GM23338 (cell line): ENCODE measurements around the gene ZNF260. TPM values are rescaled to one million over a fixed set of nuclear protein-coding genes. Genes with fewer than 3 reads are reported as not detected.

Source experiments
- ATAC-seq: fragments of 200-7000 bp; cut with Tn5 transposase; 3 replicates; pipeline ENCODE4 v1.9.1; 2020
- DNase-seq: peaks from one replicate; pipeline ENCODE4 v3.0.0-alpha.2; 2015; ENCODE audit warnings: low spot score
- H2AFZ ChIP-seq: fragments of 200-600 bp; sonication (generic); 2 replicates; pipeline ENCODE4 v1.8.0; 2016; ENCODE audit warnings: antibody characterized with exemption, mild to moderate bottlenecking, moderate library complexity
- H3F3A ChIP-seq: fragments of 200-600 bp; sonication (generic); replicated peaks from 2 replicates; pipeline ENCODE4 v1.8.0; 2017; ENCODE audit warnings: antibody characterized with exemption, mixed run types, low read depth
- H3K27ac ChIP-seq: fragments of 200-600 bp; sonication (generic); 2 replicates; pipeline ENCODE4 v1.6.1; 2016; ENCODE audit warnings: low read depth
- H3K27me3 ChIP-seq: fragments of 200-600 bp; sonication (generic); 2 replicates; pipeline ENCODE4 v1.8.0; 2016; ENCODE audit warnings: mild to moderate bottlenecking, mixed run types, moderate library complexity; ENCODE audit not compliant: insufficient read depth
- H3K36me3 ChIP-seq: fragments of 200-600 bp; sonication (generic); 2 replicates; pipeline ENCODE4 v1.8.0; 2016; ENCODE audit warnings: mild to moderate bottlenecking; ENCODE audit not compliant: insufficient read depth
- H3K4me1 ChIP-seq: fragments of 200-600 bp; sonication (generic); 2 replicates; pipeline ENCODE4 v1.8.0; 2016; ENCODE audit warnings: mild to moderate bottlenecking, moderate library complexity; ENCODE audit not compliant: insufficient read depth
- H3K4me2 ChIP-seq: fragments of 200-600 bp; sonication (generic); 2 replicates; pipeline ENCODE4 v1.7.1; 2017; ENCODE audit warnings: mixed run types
- H3K4me3 ChIP-seq: fragments of 200-600 bp; sonication (generic); 2 replicates; pipeline ENCODE4 v1.6.1; 2016; ENCODE audit warnings: mixed run types
- H3K79me2 ChIP-seq: fragments of 200-600 bp; sonication (generic); replicated peaks from 2 replicates; pipeline ENCODE4 v1.8.0; 2017; ENCODE audit warnings: mild to moderate bottlenecking; ENCODE audit not compliant: insufficient read depth
- H3K9me2 ChIP-seq: fragments of 200-600 bp; sonication (generic); 2 replicates; pipeline ENCODE4 v1.8.0; 2017; ENCODE audit not compliant: insufficient read depth
- H4K20me1 ChIP-seq: fragments of 200-600 bp; sonication (generic); replicated peaks from 2 replicates; pipeline ENCODE4 v1.8.0; 2017; ENCODE audit warnings: mild to moderate bottlenecking; ENCODE audit not compliant: insufficient read depth
- H3K27ac Mint-ChIP-seq: 2 replicates; pipeline ENCODE4 v1.8.0; 2020; ENCODE audit warnings: inconsistent platforms, mild to moderate bottlenecking, moderate library complexity, mixed read lengths
- H3K27me3 Mint-ChIP-seq: 3 replicates; pipeline ENCODE4 v1.8.0; 2022; ENCODE audit warnings: low read depth, mild to moderate bottlenecking, moderate library complexity, mixed read lengths, inconsistent platforms; ENCODE audit not compliant: insufficient read depth, poor library complexity
- H3K36me3 Mint-ChIP-seq: 3 replicates; pipeline ENCODE4 v1.8.0; 2021; ENCODE audit warnings: low read depth, mild to moderate bottlenecking, inconsistent platforms, moderate library complexity, mixed read lengths
- H3K4me1 Mint-ChIP-seq: 3 replicates; pipeline ENCODE4 v1.8.0; 2020; ENCODE audit warnings: mild to moderate bottlenecking, inconsistent platforms, mixed read lengths
- H3K4me3 Mint-ChIP-seq: 3 replicates; pipeline ENCODE4 v1.8.0; 2021; ENCODE audit warnings: moderate library complexity, mild to moderate bottlenecking, inconsistent platforms, mixed read lengths
- H3K9me3 Mint-ChIP-seq: 3 replicates; pipeline ENCODE4 v1.8.0; 2020; ENCODE audit warnings: moderate library complexity, mild to moderate bottlenecking, inconsistent platforms, mixed read lengths
- CREB1 ChIP-seq: fragments of 250-450 bp; sonication (Bioruptor Pico); IDR thresholded peaks from 2 replicates; pipeline ENCODE4 v1.5.0; 2020; ENCODE audit warnings: low read depth, mild to moderate bottlenecking, moderate library complexity
- CTCF ChIP-seq, 2 experiments: fragments of 200-600 bp in 1 of 2; sonication (generic) in 1 of 2; conservative IDR thresholded peaks; 2 replicates each; pipeline versions ENCODE4 v1.5.1 to v1.6.1; 2016 to 2017; ENCODE audit warnings: antibody characterized with exemption in 2 of 2, low read depth in 2 of 2, mild to moderate bottlenecking in 2 of 2, moderate library complexity in 1 of 2
- ETS1 ChIP-seq: IDR thresholded peaks from 2 replicates; pipeline ENCODE4 v1.6.1; 2016; ENCODE audit warnings: antibody characterized with exemption
- EZH2 ChIP-seq: fragments of 200-600 bp; sonication (generic); IDR thresholded peaks from one replicate; pipeline ENCODE4 v1.8.0; 2017; ENCODE audit warnings: antibody characterized with exemption, mild to moderate bottlenecking, low read depth; ENCODE audit not compliant: unreplicated experiment
- EZH2phosphoT487 ChIP-seq: fragments of 200-600 bp; sonication (generic); IDR thresholded peaks from one replicate; pipeline ENCODE4 v1.8.1; 2018; ENCODE audit warnings: antibody characterized with exemption; ENCODE audit not compliant: unreplicated experiment
- JUNB ChIP-seq: IDR thresholded peaks from one replicate; pipeline ENCODE4 v1.6.1; 2016; ENCODE audit warnings: antibody characterized with exemption; ENCODE audit not compliant: unreplicated experiment
- NANOG ChIP-seq: IDR thresholded peaks from 2 replicates; pipeline ENCODE4 v1.6.1; 2016; ENCODE audit warnings: antibody characterized with exemption, borderline replicate concordance
- POLR2AphosphoS5 ChIP-seq: IDR thresholded peaks from 2 replicates; pipeline ENCODE4 v1.6.1; 2016; ENCODE audit warnings: antibody characterized with exemption, low read depth
- STAT1 ChIP-seq: IDR thresholded peaks from one replicate; pipeline ENCODE4 v1.6.1; 2016; ENCODE audit warnings: antibody characterized with exemption; ENCODE audit not compliant: unreplicated experiment
- ZNF114 ChIP-seq: fragments of 250-450 bp; sonication (Bioruptor Pico); IDR thresholded peaks from 2 replicates; pipeline ENCODE4 v1.5.0; 2020; ENCODE audit warnings: mild to moderate bottlenecking, moderate library complexity
- ZNF331 ChIP-seq: fragments of 250-450 bp; sonication (Bioruptor Pico); IDR thresholded peaks from 2 replicates; pipeline ENCODE4 v1.5.0; 2020; ENCODE audit warnings: low read depth, mild to moderate bottlenecking, moderate library complexity
- polyA plus RNA-seq: library from polyadenylated mRNA; unstranded; fragments of >200 nt; fragmentation: Nextera tagmentation; extraction: Ambion mirVana; gene quantifications from 2 replicates; pipeline ENCODE4 v1.2.1, GENCODE V29; 2016
- total RNA-seq: library from RNA; depleted of rRNA; stranded (reverse); fragments of >200 nt; shearing (Covaris generic); gene quantifications from 2 replicates; pipeline ENCODE4 v1.2.3, GENCODE V29; 2014
- TF ChIP-seq, protein P1 (sequence below): fragments of 250-450 bp; sonication (Bioruptor Pico); IDR thresholded peaks from 2 replicates; pipeline ENCODE4 v1.5.0; 2020; ENCODE audit warnings: mild to moderate bottlenecking, moderate library complexity
- TF ChIP-seq, protein P2 (sequence below): IDR thresholded peaks from one replicate; pipeline ENCODE4 v1.6.1; 2018; ENCODE audit warnings: antibody characterized with exemption; ENCODE audit not compliant: unreplicated experiment

Gene ZNF260
- total and polyA plus RNA-seq, 2 experiments from 2014 or later, result 26.8 to 35.9 TPM

DNA sequence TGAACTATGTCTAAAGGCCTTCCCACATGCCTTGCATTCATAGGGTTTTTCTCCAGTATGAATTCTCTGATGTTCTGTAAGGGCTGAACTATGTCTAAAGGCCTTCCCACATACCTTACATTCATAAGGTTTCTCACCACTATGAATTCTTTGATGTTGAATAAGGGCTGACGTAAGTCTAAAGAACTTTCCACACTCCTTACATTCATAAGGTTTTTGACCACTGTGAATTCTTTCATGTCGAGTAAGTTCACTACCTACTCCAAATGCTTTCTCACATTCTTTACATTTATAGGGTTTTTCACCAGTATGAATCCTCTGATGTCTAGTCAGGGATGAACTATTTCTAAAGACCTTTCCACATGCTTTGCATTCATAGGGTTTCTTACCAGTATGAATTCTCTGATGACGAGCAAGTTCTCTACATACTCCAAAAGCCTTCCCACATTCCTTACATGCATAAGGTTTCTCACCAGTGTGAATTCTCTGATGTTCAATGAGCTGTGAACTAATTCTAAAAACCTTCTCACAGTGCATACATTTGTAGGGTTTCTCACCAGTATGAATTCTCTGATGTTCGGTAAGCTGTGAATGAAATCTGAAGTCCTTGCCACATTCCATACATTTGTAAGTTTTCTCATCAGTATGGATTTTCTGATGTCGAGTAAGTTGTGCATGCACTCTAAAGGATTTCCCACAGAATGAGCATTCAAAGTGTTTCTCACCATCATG lies 19.1 kb upstream of the ZNF260 start:
- H3K9me2 ChIP-seq, result no peaks in the 10 kb centered on the region
- peaks cover 88% of the 10 kb centered on the region for H3K36me3 ChIP-seq
- no peak overlapping the region for H3K4me3 Mint-ChIP-seq

More for the DNA sequence above, 19.1 kb upstream of the ZNF260 start:
- H3K27me3 ChIP-seq, result no peaks in the 10 kb centered on the region
- H3K4me2 ChIP-seq, result no peak overlapping the region
- no peak overlapping the region for H3K27ac ChIP-seq
- H3K4me1 Mint-ChIP-seq, result no peaks in the 10 kb centered on the region
- H3K79me2 ChIP-seq, result no peaks in the 10 kb centered on the region
- H2AFZ ChIP-seq, result no peak overlapping the region
- H3K4me1 ChIP-seq, result no peaks in the 10 kb centered on the region
- no peak overlapping the region for H3K27ac Mint-ChIP-seq
- H3K27me3 Mint-ChIP-seq, result no peaks in the 10 kb centered on the region
- TF ChIP-seq EZH2phosphoT487 (no peak), ZNF331 (no peak), STAT1 (no peak), NANOG (no peak), EZH2 (no peak), JUNB (no peak), CTCF (conservative IDR thresholded peaks at IDR 0.05; ENCODE audit: low read depth in 2 of 2) (no peak), ZNF114 (CRISPR knock-in tag) (no peak), CREB1 (no peak), ETS1 (no peak), POLR2AphosphoS5 (no peak)
- TF ChIP-seq, protein P1, sequence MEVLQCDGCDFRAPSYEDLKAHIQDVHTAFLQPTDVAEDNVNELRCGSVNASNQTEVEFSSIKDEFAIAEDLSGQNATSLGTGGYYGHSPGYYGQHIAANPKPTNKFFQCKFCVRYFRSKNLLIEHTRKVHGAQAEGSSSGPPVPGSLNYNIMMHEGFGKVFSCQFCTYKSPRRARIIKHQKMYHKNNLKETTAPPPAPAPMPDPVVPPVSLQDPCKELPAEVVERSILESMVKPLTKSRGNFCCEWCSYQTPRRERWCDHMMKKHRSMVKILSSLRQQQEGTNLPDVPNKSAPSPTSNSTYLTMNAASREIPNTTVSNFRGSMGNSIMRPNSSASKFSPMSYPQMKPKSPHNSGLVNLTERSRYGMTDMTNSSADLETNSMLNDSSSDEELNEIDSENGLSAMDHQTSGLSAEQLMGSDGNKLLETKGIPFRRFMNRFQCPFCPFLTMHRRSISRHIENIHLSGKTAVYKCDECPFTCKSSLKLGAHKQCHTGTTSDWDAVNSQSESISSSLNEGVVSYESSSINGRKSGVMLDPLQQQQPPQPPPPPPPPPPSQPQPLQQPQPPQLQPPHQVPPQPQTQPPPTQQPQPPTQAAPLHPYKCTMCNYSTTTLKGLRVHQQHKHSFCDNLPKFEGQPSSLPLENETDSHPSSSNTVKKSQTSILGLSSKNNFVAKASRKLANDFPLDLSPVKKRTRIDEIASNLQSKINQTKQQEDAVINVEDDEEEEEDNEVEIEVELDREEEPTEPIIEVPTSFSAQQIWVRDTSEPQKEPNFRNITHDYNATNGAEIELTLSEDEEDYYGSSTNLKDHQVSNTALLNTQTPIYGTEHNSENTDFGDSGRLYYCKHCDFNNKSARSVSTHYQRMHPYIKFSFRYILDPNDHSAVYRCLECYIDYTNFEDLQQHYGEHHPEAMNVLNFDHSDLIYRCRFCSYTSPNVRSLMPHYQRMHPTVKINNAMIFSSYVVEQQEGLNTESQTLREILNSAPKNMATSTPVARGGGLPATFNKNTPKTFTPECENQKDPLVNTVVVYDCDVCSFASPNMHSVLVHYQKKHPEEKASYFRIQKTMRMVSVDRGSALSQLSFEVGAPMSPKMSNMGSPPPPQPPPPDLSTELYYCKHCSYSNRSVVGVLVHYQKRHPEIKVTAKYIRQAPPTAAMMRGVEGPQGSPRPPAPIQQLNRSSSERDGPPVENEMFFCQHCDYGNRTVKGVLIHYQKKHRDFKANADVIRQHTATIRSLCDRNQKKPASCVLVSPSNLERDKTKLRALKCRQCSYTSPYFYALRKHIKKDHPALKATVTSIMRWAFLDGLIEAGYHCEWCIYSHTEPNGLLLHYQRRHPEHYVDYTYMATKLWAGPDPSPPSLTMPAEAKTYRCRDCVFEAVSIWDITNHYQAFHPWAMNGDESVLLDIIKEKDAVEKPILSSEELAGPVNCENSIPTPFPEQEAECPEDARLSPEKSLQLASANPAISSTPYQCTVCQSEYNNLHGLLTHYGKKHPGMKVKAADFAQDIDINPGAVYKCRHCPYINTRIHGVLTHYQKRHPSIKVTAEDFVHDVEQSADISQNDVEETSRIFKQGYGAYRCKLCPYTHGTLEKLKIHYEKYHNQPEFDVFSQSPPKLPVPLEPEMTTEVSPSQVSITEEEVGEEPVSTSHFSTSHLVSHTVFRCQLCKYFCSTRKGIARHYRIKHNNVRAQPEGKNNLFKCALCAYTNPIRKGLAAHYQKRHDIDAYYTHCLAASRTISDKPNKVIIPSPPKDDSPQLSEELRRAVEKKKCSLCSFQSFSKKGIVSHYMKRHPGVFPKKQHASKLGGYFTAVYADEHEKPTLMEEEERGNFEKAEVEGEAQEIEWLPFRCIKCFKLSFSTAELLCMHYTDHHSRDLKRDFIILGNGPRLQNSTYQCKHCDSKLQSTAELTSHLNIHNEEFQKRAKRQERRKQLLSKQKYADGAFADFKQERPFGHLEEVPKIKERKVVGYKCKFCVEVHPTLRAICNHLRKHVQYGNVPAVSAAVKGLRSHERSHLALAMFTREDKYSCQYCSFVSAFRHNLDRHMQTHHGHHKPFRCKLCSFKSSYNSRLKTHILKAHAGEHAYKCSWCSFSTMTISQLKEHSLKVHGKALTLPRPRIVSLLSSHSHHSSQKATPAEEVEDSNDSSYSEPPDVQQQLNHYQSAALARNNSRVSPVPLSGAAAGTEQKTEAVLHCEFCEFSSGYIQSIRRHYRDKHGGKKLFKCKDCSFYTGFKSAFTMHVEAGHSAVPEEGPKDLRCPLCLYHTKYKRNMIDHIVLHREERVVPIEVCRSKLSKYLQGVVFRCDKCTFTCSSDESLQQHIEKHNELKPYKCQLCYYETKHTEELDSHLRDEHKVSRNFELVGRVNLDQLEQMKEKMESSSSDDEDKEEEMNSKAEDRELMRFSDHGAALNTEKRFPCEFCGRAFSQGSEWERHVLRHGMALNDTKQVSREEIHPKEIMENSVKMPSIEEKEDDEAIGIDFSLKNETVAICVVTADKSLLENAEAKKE (CRISPR knock-in tag), result no peak
- TF ChIP-seq, protein P2, sequence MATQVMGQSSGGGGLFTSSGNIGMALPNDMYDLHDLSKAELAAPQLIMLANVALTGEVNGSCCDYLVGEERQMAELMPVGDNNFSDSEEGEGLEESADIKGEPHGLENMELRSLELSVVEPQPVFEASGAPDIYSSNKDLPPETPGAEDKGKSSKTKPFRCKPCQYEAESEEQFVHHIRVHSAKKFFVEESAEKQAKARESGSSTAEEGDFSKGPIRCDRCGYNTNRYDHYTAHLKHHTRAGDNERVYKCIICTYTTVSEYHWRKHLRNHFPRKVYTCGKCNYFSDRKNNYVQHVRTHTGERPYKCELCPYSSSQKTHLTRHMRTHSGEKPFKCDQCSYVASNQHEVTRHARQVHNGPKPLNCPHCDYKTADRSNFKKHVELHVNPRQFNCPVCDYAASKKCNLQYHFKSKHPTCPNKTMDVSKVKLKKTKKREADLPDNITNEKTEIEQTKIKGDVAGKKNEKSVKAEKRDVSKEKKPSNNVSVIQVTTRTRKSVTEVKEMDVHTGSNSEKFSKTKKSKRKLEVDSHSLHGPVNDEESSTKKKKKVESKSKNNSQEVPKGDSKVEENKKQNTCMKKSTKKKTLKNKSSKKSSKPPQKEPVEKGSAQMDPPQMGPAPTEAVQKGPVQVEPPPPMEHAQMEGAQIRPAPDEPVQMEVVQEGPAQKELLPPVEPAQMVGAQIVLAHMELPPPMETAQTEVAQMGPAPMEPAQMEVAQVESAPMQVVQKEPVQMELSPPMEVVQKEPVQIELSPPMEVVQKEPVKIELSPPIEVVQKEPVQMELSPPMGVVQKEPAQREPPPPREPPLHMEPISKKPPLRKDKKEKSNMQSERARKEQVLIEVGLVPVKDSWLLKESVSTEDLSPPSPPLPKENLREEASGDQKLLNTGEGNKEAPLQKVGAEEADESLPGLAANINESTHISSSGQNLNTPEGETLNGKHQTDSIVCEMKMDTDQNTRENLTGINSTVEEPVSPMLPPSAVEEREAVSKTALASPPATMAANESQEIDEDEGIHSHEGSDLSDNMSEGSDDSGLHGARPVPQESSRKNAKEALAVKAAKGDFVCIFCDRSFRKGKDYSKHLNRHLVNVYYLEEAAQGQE, result no peak
- ATAC-seq (no peak), DNase-seq (peak; percentile 34)
- no peak overlapping the region for H3K4me3 ChIP-seq
- H3K9me3 Mint-ChIP-seq, result peaks cover 98% of the 10 kb centered on the region
- peaks cover 100% of the 10 kb centered on the region for H3K36me3 Mint-ChIP-seq
- H4K20me1 ChIP-seq, result no peaks in the 10 kb centered on the region
- no peaks in the 10 kb centered on the region for H3F3A ChIP-seq
